IPS-NIHi7 (cell line): ENCODE measurements around the gene SPAG17.
"Not testable (repeated sequence)": the region's sequence is repeated elsewhere in the genome, so short reads cannot be mapped to it uniquely, and the experiment has no call there.

Experiments
- DNase-seq: peaks from one replicate; pipeline ENCODE4 v3.0.0; 2012; ENCODE audit warnings: mixed read lengths; ENCODE audit errors: extremely low spot score

Gene SPAG17

DNA sequence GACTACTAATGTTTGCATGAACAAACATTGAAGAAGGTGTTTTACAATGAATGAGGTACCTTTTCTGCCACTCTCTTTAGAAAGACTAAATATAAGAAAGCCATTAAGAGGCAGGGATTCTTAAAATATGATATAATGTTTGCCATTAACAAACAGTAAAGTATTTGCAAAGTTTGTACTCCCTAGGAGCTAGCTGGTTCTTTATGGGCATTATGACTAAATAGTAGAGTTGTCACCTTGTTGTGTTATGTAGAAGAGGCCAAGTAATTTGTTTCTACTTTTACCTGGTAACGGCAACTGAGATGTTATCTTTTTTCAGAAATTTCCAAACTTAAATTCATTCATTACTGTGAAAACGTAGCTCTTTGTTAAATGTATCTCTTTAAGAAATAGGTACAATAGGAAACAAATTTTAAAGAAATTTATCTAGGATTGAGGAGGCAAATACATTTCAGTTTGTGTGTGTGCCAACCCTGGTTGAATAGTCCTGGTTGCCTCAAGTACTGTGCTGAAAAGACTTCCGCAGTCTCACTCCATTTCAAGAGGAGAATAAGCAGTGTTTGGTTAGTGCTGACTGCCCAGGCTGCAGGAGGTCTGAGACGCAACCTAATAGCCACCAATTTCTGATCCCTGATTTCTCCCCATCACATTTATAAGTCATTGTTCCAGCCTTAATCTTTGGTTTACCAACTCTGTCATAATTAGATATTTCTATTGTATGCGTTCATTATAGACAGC is 203.4 kb downstream of the SPAG17 start:
- DNase-seq, result no peak

- no peak for DNase-seq
Observed at GRCh38 chr1:117976381-117976780, 208.6 kb downstream of the SPAG17 start.

- no peak for DNase-seq
Observed at GRCh38 chr1:117971777-117972176, 213.3 kb downstream of the SPAG17 start.

- no peak for DNase-seq
Observed at GRCh38 chr1:117970252-117970651, 214.8 kb downstream of the SPAG17 start.

- no peak for DNase-seq
Observed at GRCh38 chr1:117967881-117968280, 217.1 kb downstream of the SPAG17 start.

DNA sequence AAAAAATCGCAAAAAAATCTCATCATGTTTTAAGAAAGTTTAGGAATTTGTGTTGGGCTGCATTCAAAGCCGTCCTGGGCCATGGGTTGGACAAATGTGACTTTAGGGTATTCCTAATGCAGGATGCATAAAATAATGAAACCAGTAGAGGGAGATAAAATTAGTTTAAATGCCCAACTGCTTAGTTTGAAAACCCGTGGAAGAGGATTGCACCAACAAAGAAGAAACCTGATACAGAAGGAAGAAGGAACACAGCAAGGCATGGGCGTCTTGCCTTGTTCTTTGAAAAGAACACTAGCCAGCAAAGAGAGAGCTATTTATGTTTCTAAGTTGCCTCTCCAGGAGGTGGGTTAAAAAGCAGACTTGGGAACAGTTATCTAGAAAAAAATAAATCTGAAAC is 217.6 kb downstream of the SPAG17 start:
- DNase-seq, result peak; percentile 22

DNA sequence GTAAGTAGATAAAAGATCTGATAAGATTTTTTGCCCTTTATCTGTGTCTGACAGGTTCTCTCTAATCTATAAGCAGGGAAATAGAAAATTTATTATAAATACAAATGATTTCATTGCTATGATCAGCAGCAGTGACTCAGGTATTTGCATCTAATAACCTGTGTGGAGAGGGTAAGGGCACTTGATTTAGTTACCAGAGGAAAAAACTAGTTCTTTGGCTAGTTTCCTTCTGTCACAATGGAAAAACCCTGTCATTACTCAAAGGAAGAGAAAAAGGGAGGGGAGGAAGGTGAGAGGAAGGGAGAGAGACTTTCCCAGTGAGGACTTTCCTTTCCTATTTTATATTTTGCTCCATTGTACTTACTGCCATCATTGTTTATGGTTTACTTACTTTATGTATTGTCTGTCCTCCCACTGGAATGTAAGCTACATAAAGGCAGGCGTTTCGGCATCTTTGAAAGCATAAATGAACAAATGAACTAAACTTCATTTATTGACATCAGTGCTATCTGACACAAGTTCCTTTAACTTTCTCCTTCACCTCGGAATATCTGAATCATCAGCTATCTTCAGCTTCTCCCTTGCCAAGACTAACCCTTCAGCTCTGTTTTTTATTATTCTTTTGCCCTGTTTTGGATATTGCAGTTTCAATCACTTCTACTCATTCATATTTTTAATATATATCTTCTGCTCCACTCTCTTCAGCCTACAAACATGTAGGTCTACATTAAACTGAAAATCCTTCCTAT is 220.6 kb downstream of the SPAG17 start:
- no peak for DNase-seq

GRCh38 chr1:117959364-117959763 is 225.7 kb downstream of the SPAG17 start:
- no peak for DNase-seq

- DNase-seq, result no peak
Observed at GRCh38 chr1:117952386-117952785, 232.6 kb downstream of the SPAG17 start.

DNA sequence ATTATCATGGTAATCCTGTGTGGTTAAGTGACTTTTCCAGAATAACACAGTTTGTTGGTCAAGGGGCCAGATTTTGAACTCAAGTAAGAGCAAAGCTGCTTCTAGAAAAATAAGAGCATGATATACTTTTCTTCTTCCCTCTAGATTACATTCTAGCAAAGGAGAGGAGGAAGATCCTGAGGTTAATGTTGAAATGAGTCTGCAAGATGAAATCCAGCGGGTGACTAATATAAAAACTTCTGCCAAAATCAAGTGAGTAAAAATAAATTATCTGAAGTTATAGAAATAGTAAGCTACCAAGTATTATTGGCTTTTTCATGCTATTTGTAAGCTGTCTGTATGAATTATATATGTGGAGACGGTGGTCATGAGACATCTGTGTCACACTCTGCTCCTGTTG is 242.7 kb downstream of the SPAG17 start:
- no peak for DNase-seq

DNA sequence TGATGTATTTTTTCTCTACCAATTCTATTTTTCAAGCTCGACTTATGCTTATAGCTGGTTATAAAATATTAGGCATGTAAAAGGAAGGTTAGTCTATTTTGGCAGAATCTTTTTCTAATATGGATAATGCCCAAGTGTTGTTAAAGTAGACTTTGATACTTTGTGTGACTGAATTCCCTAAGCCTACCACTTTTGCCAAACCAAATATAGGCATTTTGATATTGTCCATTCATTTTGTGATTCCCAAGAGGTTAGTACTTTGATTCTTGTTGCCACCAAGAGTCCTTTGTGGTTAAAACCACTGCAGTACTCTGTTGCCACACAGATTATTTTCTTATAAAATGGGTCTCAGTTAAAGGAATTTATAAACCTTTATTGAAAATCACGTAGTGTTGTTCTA is 251.3 kb downstream of the SPAG17 start:
- DNase-seq, result no peak

DNA sequence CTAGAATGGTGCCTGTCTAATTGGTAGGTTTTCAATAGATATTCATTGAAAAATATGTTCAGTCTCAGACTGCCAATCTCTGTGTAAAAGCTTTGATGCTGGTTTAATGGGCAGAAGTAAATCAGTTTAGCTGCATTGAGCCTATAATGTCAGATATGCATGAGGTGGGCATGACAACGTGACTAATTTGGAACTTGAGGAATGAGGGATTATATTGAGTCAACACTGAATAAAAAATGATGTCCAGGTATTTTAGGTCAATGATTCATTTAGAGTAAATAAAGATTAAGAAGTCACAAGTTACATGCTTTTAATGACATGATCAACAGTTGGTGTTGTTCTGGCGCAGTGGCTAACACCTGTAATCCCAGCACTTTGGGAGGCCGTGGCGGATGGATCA is 252.5 kb downstream of the SPAG17 start:
- no peak for DNase-seq

DNA sequence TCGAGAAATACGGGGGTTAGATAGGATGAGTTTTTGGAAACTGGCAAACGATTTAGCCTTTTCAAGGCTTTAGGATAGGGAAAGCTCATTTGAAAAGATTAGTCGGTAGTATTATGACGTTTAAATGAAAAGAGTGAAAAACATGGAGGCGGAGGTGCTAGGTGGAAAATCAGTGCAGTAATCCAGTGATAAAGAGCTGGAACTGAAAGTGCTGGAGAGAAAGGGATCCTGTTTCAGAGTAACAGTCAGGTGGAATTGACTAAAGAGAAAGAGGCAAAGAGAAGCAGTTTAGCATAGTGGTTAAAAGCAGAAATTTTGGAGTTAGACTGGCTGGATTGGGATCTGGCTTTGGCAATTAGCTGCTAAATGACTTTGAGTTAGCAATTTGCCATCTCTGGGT is 254.5 kb downstream of the SPAG17 start:
- DNase-seq, result no peak

DNA sequence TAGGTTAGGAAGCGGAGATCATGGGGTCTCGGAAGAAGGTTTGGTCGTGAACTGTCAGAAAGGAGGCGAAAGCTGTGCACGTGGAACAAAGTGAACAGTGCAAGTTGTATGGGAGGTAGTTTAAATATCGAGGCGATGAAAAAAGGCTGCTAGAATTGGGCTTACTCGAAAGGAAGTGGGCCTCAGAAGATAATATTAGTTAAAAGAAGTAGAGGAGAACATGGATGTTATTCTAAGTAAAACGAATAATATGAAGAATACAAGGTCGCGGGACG is 254.9 kb downstream of the SPAG17 start:
- peak; percentile 7 for DNase-seq

GRCh38 chr1:117929343-117930172 is 255.5 kb downstream of the SPAG17 start, which contains the start of the genes GDAP2 and WDR3:
Gene GDAP2, minus strand, starts transcription at chr1:117929621. Its CDS starts 9,264 bp downstream, at chr1:117920357.
Gene WDR3, plus strand, starts transcription at chr1:117929739. Its CDS starts 3,581 bp downstream, at chr1:117933320.
- DNase-seq, result peak; percentile 95

DNA sequence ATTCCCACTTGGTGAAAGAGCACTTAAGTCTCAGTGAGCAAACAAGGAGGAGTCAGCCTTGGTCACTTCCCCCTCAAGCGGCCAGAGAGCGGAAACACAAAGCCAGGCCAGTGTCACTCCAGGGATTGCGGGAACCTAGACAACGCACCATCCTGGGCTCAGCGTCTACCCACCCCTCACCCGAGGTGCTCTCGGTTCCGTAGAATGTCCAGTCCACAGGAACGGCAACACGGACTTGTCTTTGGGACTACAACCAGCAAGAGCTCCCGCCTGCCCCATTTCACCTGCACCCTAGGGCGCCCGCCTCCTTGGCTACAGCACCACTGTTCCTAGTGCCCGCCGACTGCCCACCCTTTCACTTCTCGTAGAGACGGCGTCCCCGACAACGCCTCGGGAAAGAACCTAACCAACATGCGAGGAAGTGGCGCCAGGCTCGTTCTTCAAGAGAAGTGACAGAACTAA is 256.1 kb downstream of the SPAG17 start:
- DNase-seq, result peak; percentile 71

- no peak for DNase-seq
Observed at GRCh38 chr1:117925981-117926380, 259.0 kb downstream of the SPAG17 start.

DNA sequence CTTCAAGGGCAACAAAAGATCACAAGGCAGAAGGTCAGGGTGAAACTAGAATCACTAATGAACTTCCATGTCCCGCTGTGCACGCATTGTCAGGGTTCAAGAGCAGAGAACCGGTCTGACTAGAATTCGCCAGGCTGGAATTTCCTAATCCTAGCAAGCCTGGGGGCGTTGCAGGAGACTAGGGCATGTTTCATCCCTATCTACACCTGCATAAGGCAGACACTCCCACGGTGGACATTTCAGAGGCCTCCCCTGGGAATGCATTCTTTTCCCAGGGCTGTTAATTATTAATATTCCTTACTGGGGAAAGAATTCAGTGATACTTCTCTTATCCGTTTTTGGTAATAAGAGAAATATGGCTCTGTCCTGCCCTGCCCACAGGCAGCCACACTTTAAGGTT is 262.3 kb downstream of the SPAG17 start:
- DNase-seq, result not testable (repeated sequence)

- no peak for DNase-seq
Observed at GRCh38 chr1:117921991-117922390, 263.0 kb downstream of the SPAG17 start.

- DNase-seq, result no peak
Observed at GRCh38 chr1:117919376-117919775, 265.7 kb downstream of the SPAG17 start.

- DNase-seq, result no peak
Observed at GRCh38 chr1:117911051-117911450, 274.0 kb downstream of the SPAG17 start.

DNA sequence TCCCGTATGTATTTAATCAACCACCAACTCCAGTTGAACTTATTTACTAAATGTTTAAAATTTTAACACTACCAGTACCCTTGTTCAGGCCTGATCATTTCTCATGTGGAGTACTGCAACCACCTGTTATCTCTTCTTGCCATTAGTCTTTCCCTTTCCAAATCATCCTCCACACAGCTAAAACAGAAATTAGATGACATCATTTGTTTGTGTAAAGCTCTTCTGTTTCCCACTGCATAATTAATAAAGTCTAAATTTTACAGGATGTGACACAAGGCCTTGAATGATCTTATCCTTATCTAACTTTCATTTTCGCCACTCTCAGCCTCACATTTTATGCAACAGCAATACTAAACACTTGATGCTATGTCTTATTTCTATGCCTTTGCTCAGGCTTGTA is 280.0 kb downstream of the SPAG17 start:
- DNase-seq, result no peak
